ENCODE measurements around the gene AVEN. TPM values are rescaled to one million over a fixed set of nuclear protein-coding genes. Genes with fewer than 3 reads are reported as not detected.

Gene AVEN
- total and polyA plus RNA-seq, 9 of the 15 experiments (the other 6 are each of a cell fraction or from before 2014, with no cell fraction given), result 1.5 to 6.4 (median 4.7) TPM

DNA sequence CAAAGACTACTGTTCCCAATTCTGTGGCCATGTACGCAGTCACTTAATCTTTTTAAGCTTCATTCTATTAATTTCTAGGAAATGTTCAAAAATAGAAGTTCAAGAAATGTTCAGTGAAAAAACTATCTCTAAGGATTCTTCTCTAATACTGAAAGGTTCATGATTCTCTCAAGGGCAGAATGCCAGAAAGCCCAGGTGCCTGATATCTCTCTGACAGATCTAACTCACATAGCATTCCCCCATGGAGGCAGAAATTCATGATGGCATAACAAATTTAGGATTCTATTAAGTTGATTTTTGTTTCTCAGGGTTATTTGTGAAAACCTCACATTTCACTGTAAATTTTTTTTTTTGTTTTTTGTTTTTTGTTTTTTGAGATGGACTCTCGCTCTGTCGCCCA is 53.3 kb downstream of the AVEN start:
- DNase-seq (ENCODE audit: extremely low read depth in 1 of 4, low spot score in 3 of 4) (no peak), ATAC-seq (no peak), FAIRE-seq (no peak)
- TF ChIP-seq PRMT5 (CRISPR knock-in tag; IDR thresholded peaks at IDR 0.05) (no peak), ZNF408 (CRISPR knock-in tag; IDR thresholded peaks at IDR 0.05; ENCODE audit: low read depth) (no peak), GABPB2 (CRISPR knock-in tag; conservative IDR thresholded peaks at IDR 0.05) (no peak), JUND (IDR thresholded peaks at IDR 0.05; ENCODE audit: borderline replicate concordance, low read depth, low read length) (no peak), JUND (tag; IDR thresholded peaks at IDR 0.05; ENCODE audit: borderline replicate concordance, low read depth, low read length) (no peak), SAFB2 (IDR thresholded peaks at IDR 0.05; ENCODE audit: borderline replicate concordance, low read depth, low read length, severe bottlenecking) (no peak), NONO (IDR thresholded peaks at IDR 0.05; ENCODE audit: low read depth in 2 of 2, low read length in 1 of 2) (no peak)
- Histone ChIP-seq H3K9me1 (ENCODE audit: control insufficient read depth, insufficient read depth, low read length) (no peaks in the 10 kb centered on the region), H3K27me3 (ENCODE audit: control insufficient read depth in 2 of 2, insufficient read depth in 2 of 2, low read length in 2 of 2) (peaks cover 0 to 8% of the 10 kb centered on the region in 2 experiments; a peak in 2 of 5 replicates), H4K20me1 (replicated peaks; ENCODE audit: control insufficient read depth, insufficient read depth, low read length) (peaks cover 3% of the 10 kb centered on the region; the same call in 1 of the 2 replicates), H3K9me3 (replicated peaks; ENCODE audit: control insufficient read depth, insufficient read depth, low read depth, low read length) (no peaks in the 10 kb centered on the region), H3K36me3 (ENCODE audit: control insufficient read depth, insufficient read depth, low read length) (no peaks in the 10 kb centered on the region), H3K4me1 (replicated peaks in 1 of 2; ENCODE audit: control insufficient read depth in 2 of 2, insufficient read depth in 2 of 2, low read length in 2 of 2) (no peaks in the 10 kb centered on the region), H3K27ac (ENCODE audit: extremely low read depth, low read depth, low read length) (no peak overlapping the region), H3K79me2 (ENCODE audit: control insufficient read depth, insufficient read depth, low read length) (no peaks in the 10 kb centered on the region), H3K9ac (ENCODE audit: insufficient read depth in 1 of 2, low read depth in 2 of 2, low read length in 2 of 2) (no peak overlapping the region), H3K4me3 (no peak overlapping the region), H3K4me2 (ENCODE audit: insufficient read depth, low read length) (no peak overlapping the region), H2AFZ (ENCODE audit: low read depth, low read length) (no peak overlapping the region)
- no TSS peak for BruUV-seq (replicated peaks)
- ChIA-PET POLR2A (interaction anchor here (0.6 to 1.2 kb wide), 3 partner anchors 13 to 652 kb away, joined by 3 to 4 read pairs (median 4); no protein-coding TSS in a partner anchor), CTCF (ENCODE audit: low intra/inter-chr PET ratio) (no interaction called here)
- intact Hi-C loops (cut with micrococcal nuclease) (no loop called here), in situ Hi-C loops (cut with MboI) (no loop called here)
- whole genome bisulfite sequencing (ENCODE audit: insufficient coverage, low coverage, missing lambda C conversion rate), result 10% methylated on average over 2 of the region's 3 CpGs
